HepG2 (cell line): ENCODE measurements around the gene RANBP3. TPM values are rescaled to one million over a fixed set of nuclear protein-coding genes. Genes with fewer than 3 reads are reported as not detected.

ENCODE experiments used
- AKAP8 ChIP-seq: sonication (generic); formaldehyde crosslinking; IDR thresholded peaks from 2 replicates; pipeline ENCODE4 v1.5.1; 2020; ENCODE audit warnings: mild to moderate bottlenecking, missing genetic modification reagents
- CENPX ChIP-seq: sonication (generic); formaldehyde crosslinking; IDR thresholded peaks from 2 replicates; pipeline ENCODE4 v1.9.0; 2021; ENCODE audit warnings: mild to moderate bottlenecking, missing genetic modification reagents, moderate library complexity
- EHMT2 ChIP-seq: fragments of 200-600 bp; sonication (generic); IDR thresholded peaks from 2 replicates; pipeline ENCODE4 v1.7.0; 2017; ENCODE audit warnings: antibody characterized with exemption, low read depth, low read length, borderline replicate concordance
- FOXJ3 ChIP-seq: sonication (generic); formaldehyde crosslinking; IDR thresholded peaks from 2 replicates; pipeline ENCODE4 v1.4.0; 2020; ENCODE audit warnings: missing genetic modification reagents, mild to moderate bottlenecking, borderline replicate concordance
- HMGA1 ChIP-seq: sonication (generic); formaldehyde crosslinking; conservative IDR thresholded peaks from 2 replicates; pipeline ENCODE4 v1.4.0; 2020; ENCODE audit warnings: missing genetic modification reagents
- NFATC3 ChIP-seq: sonication (generic); formaldehyde crosslinking; IDR thresholded peaks from 2 replicates; pipeline ENCODE4 v1.5.1; 2020; ENCODE audit warnings: mild to moderate bottlenecking, missing genetic modification reagents
- PITX1 ChIP-seq: sonication (generic); formaldehyde crosslinking; IDR thresholded peaks from 2 replicates; pipeline ENCODE4 v1.5.1; 2020; ENCODE audit warnings: mild to moderate bottlenecking, missing genetic modification reagents
- POGZ ChIP-seq: sonication (generic); formaldehyde crosslinking; IDR thresholded peaks from 2 replicates; pipeline ENCODE4 v1.4.0; 2020; ENCODE audit warnings: mild to moderate bottlenecking, missing genetic modification reagents
- SSRP1 ChIP-seq: IDR thresholded peaks from 2 replicates; pipeline ENCODE4 v1.6.1; 2016; ENCODE audit warnings: control low read depth
- TRIM24 ChIP-seq: sonication (generic); formaldehyde crosslinking; IDR thresholded peaks from 2 replicates; pipeline ENCODE4 v1.8.0; 2022; ENCODE audit warnings: mild to moderate bottlenecking, missing genetic modification reagents
- ZFP82 ChIP-seq: sonication (generic); formaldehyde crosslinking; IDR thresholded peaks from 2 replicates; pipeline ENCODE4 v1.5.1; 2020; ENCODE audit warnings: mild to moderate bottlenecking, missing genetic modification reagents, borderline replicate concordance
- polyA plus RNA-seq, 8 experiments: library from polyadenylated mRNA; depleted of rRNA in 3 of 8; stranded (reverse) in 7 of 8; unstranded in 1 of 8; fragments of >200 nt; fragmentation: Illumina TruSeq in 4 of 8; extraction: Trizol in 4 of 8; gene quantifications; 2 replicates each; pipeline versions ENCODE4 v1.2.1 to v1.2.3, GENCODE V29; 2011 to 2016; ENCODE audit warnings: low read depth in 4 of 8, missing spikeins in 1 of 8, mixed read lengths in 1 of 8; ENCODE audit not compliant: insufficient read depth in 1 of 8
- total RNA-seq, 5 experiments: library from RNA; depleted of rRNA; stranded (reverse); fragments of >200 nt; fragmentation: Illumina TruSeq; extraction: Trizol; gene quantifications; 2 replicates each; pipeline ENCODE4 v1.2.3, GENCODE V29; 2016; ENCODE audit warnings: low read depth in 1 of 5
- TF ChIP-seq, protein P1 (sequence below): sonication (generic); formaldehyde crosslinking; IDR thresholded peaks from 2 replicates; pipeline ENCODE4 v1.9.0; 2021; ENCODE audit warnings: missing genetic modification reagents, mild to moderate bottlenecking, borderline replicate concordance
- TF ChIP-seq, protein P2 (sequence below): IDR thresholded peaks from 2 replicates; pipeline ENCODE4 v1.6.1; 2016
- TF ChIP-seq, protein P3 (sequence below): sonication (generic); formaldehyde crosslinking; IDR thresholded peaks from 2 replicates; pipeline ENCODE4 v1.8.0; 2022; ENCODE audit warnings: missing genetic modification reagents, mild to moderate bottlenecking, moderate library complexity, borderline replicate concordance
- TF ChIP-seq, protein P4 (sequence below): sonication (generic); formaldehyde crosslinking; IDR thresholded peaks from 2 replicates; pipeline ENCODE4 v1.4.0; 2020; ENCODE audit warnings: missing genetic modification reagents
- TF ChIP-seq, protein P5 (sequence below), 2 experiments: IDR thresholded peaks; 2 replicates each; pipeline ENCODE4 v1.6.1; 2011 to 2012; ENCODE audit warnings: low read length in 2 of 2, borderline replicate concordance in 1 of 2, low read depth in 1 of 2, mild to moderate bottlenecking in 1 of 2, moderate library complexity in 1 of 2
- TF ChIP-seq, protein P6 (sequence below): sonication (generic); formaldehyde crosslinking; IDR thresholded peaks from 2 replicates; pipeline ENCODE4 v1.4.0; 2020; ENCODE audit warnings: mild to moderate bottlenecking, missing genetic modification reagents

RANBP3 gene
- total and polyA plus RNA-seq, 2 of the 13 experiments (the other 11 are each of a cell fraction or from before 2014, with no cell fraction given) = 39.5 to 149 TPM

DNA sequence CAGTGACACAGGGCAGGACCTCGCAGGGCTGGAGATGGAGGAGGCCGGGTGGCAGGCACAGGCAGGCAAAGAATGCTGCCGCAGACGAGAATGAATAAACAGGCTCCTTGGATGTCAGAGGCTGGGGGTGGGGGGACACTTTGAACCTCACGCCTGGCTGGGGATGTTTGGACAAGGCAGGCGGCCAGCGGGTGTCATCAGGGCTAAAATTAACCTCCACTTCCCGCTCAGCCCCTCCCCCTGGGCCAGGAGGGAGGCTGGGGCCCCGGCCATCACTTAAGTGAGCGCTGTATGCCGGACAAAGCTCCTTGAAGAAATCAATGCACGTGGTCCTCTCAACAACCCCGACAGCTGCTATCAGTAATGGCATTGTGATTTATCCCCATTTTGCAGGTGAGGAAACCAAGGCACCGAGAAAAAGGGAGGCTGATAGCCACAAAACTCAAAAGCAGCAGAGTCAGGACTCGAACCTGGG, 97.3 kb downstream of the RANBP3 start (continued):
- TF ChIP-seq, protein P1, sequence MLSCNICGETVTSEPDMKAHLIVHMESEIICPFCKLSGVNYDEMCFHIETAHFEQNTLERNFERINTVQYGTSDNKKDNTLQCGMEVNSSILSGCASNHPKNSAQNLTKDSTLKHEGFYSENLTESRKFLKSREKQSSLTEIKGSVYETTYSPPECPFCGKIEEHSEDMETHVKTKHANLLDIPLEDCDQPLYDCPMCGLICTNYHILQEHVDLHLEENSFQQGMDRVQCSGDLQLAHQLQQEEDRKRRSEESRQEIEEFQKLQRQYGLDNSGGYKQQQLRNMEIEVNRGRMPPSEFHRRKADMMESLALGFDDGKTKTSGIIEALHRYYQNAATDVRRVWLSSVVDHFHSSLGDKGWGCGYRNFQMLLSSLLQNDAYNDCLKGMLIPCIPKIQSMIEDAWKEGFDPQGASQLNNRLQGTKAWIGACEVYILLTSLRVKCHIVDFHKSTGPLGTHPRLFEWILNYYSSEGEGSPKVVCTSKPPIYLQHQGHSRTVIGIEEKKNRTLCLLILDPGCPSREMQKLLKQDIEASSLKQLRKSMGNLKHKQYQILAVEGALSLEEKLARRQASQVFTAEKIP (CRISPR knock-in tag) = no peak
- 0 out of 2 replicates have a peak, but pooled peaks have one; percentile 25 for TF ChIP-seq PITX1 (CRISPR knock-in tag)
- TF ChIP-seq, protein P2, sequence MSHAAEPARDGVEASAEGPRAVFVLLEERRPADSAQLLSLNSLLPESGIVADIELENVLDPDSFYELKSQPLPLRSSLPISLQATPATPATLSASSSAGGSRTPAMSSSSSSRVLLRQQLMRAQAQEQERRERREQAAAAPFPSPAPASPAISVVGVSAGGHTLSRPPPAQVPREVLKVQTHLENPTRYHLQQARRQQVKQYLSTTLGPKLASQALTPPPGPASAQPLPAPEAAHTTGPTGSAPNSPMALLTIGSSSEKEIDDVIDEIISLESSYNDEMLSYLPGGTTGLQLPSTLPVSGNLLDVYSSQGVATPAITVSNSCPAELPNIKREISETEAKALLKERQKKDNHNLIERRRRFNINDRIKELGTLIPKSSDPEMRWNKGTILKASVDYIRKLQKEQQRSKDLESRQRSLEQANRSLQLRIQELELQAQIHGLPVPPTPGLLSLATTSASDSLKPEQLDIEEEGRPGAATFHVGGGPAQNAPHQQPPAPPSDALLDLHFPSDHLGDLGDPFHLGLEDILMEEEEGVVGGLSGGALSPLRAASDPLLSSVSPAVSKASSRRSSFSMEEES (CRISPR knock-in tag) = peak; percentile 76; the same call in 1 of the 2 replicates
- peak; percentile 62; the same call in 1 of the 2 replicates for TF ChIP-seq AKAP8 (CRISPR knock-in tag)
- no peak for TF ChIP-seq TRIM24 (CRISPR knock-in tag)
- no peak for TF ChIP-seq SSRP1 (CRISPR knock-in tag)
- TF ChIP-seq EHMT2 = no peak
- TF ChIP-seq, protein P3, sequence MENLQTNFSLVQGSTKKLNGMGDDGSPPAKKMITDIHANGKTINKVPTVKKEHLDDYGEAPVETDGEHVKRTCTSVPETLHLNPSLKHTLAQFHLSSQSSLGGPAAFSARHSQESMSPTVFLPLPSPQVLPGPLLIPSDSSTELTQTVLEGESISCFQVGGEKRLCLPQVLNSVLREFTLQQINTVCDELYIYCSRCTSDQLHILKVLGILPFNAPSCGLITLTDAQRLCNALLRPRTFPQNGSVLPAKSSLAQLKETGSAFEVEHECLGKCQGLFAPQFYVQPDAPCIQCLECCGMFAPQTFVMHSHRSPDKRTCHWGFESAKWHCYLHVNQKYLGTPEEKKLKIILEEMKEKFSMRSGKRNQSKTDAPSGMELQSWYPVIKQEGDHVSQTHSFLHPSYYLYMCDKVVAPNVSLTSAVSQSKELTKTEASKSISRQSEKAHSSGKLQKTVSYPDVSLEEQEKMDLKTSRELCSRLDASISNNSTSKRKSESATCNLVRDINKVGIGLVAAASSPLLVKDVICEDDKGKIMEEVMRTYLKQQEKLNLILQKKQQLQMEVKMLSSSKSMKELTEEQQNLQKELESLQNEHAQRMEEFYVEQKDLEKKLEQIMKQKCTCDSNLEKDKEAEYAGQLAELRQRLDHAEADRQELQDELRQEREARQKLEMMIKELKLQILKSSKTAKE = peak; percentile 82; the same call in 1 of the 2 replicates
- TF ChIP-seq CENPX = no peak
- TF ChIP-seq, protein P4, sequence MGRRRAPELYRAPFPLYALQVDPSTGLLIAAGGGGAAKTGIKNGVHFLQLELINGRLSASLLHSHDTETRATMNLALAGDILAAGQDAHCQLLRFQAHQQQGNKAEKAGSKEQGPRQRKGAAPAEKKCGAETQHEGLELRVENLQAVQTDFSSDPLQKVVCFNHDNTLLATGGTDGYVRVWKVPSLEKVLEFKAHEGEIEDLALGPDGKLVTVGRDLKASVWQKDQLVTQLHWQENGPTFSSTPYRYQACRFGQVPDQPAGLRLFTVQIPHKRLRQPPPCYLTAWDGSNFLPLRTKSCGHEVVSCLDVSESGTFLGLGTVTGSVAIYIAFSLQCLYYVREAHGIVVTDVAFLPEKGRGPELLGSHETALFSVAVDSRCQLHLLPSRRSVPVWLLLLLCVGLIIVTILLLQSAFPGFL (CRISPR knock-in tag) = no peak
- peak; percentile 57 for TF ChIP-seq POGZ
- no peak for TF ChIP-seq NFATC3 (CRISPR knock-in tag)
- TF ChIP-seq FOXJ3 (CRISPR knock-in tag) = 0 out of 2 replicates have a peak, but pooled peaks have one; percentile 40
- TF ChIP-seq, protein P5, sequence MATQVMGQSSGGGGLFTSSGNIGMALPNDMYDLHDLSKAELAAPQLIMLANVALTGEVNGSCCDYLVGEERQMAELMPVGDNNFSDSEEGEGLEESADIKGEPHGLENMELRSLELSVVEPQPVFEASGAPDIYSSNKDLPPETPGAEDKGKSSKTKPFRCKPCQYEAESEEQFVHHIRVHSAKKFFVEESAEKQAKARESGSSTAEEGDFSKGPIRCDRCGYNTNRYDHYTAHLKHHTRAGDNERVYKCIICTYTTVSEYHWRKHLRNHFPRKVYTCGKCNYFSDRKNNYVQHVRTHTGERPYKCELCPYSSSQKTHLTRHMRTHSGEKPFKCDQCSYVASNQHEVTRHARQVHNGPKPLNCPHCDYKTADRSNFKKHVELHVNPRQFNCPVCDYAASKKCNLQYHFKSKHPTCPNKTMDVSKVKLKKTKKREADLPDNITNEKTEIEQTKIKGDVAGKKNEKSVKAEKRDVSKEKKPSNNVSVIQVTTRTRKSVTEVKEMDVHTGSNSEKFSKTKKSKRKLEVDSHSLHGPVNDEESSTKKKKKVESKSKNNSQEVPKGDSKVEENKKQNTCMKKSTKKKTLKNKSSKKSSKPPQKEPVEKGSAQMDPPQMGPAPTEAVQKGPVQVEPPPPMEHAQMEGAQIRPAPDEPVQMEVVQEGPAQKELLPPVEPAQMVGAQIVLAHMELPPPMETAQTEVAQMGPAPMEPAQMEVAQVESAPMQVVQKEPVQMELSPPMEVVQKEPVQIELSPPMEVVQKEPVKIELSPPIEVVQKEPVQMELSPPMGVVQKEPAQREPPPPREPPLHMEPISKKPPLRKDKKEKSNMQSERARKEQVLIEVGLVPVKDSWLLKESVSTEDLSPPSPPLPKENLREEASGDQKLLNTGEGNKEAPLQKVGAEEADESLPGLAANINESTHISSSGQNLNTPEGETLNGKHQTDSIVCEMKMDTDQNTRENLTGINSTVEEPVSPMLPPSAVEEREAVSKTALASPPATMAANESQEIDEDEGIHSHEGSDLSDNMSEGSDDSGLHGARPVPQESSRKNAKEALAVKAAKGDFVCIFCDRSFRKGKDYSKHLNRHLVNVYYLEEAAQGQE (IDR thresholded peaks at IDR 0.05; ENCODE audit: borderline replicate concordance in 1 of 2, low read depth in 1 of 2, low read length in 2 of 2) = peak in 1 of 2 experiments; percentile 9; a peak in 1 of 4 replicates
- TF ChIP-seq, protein P6, sequence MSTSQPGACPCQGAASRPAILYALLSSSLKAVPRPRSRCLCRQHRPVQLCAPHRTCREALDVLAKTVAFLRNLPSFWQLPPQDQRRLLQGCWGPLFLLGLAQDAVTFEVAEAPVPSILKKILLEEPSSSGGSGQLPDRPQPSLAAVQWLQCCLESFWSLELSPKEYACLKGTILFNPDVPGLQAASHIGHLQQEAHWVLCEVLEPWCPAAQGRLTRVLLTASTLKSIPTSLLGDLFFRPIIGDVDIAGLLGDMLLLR (CRISPR knock-in tag) = 0 out of 2 replicates have a peak, but pooled peaks have one; percentile 44
- 0 out of 2 replicates have a peak, but pooled peaks have one; percentile 57 for TF ChIP-seq ZFP82
- no peak for TF ChIP-seq HMGA1 (CRISPR knock-in tag)
